Activated CD4-positive, CD25-positive, alpha-beta regulatory T cell treated with anti-CD3 and anti-CD28 coated beads, Interleukin-2, amount 50 U/mL, for 16 hours (primary cell): ENCODE data around the gene BAHCC1.

Experiments
- DNase-seq: peaks from one replicate; pipeline ENCODE4 v3.0.0-alpha.2; 2020; ENCODE audit warnings: low read depth, low spot score

The BAHCC1 gene

GRCh38 chr17:81443269-81443668 is 48.0 kb downstream of the BAHCC1 start:
- no peak for DNase-seq

- DNase-seq: no peak
These were observed 49.5 kb downstream of the BAHCC1 start for GRCh38 chr17:81444610-81445339.

- no peak for DNase-seq
These were observed 50.6 kb downstream of the BAHCC1 start for GRCh38 chr17:81445642-81446503.

GRCh38 chr17:81447331-81447933 is 52.2 kb downstream of the BAHCC1 start:
- DNase-seq: no peak

DNA sequence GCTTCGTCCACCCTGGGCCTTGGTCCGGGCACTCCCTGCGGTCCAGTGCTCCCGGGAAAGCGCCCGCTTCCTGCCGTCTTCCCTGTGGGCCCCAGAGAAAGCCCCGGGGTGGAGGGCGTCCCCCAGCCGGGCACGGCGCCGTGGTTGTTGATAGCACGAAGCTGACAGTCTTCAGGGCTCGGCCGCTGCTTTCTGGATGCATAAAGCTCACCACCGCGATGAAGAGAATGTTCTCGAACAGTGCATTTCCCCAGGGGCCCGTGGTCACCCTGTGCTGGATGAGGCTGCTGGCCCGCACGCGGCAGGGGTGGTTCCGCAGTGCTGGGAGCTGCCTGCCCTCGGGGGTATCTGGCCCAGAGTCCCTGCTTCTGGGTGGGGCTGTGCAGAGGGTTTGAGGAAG is 53.2 kb downstream of the BAHCC1 start:
- DNase-seq: no peak

GRCh38 chr17:81448950-81449349 is 53.7 kb downstream of the BAHCC1 start:
- DNase-seq: no peak

DNA sequence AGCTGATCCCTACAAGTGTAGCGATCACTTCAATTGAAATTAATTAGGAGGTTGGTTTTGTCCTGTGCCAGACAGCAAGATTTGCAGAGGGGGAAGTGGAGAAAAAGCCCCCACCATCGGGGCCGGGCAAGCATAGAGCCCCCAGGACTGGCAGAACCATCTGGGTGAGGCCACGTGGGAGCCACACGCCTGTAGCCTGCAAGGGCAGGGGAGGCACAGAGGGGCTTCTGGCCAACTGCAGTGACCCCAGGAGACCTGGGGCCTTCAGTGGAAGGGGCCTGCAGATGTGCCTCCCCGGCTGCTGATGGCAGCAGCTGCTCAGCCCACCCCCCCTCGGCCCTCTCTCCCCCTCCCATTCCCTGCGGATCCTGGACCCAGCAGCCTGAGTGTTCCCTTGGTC is 54.1 kb downstream of the BAHCC1 start:
- no peak for DNase-seq

DNA sequence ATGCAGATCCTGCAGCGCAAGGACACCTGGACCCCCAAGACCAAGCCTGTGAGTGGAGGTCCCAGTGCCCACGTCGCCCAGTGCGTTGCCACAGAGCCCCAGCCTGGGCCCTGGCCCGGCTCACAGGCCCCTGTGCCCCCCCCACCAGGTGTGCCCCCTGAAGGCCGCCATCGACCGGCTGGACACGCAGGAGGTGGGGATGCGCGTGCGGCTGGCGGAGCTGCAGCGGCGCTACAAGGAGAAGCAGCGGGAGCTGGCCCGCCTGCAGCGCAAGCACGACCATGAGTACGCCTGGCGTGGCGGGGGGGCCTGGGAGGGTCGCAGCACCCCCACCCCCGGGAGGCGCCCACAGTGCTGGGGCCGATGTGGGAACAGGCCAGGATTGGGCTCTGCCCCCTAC is 56.6 kb downstream of the BAHCC1 start:
- no peak for DNase-seq

- DNase-seq: no peak
These were observed 57.3 kb downstream of the BAHCC1 start for GRCh38 chr17:81452551-81452950.

- no peak for DNase-seq
These were observed 57.8 kb downstream of the BAHCC1 start for GRCh38 chr17:81453076-81453475.

DNA sequence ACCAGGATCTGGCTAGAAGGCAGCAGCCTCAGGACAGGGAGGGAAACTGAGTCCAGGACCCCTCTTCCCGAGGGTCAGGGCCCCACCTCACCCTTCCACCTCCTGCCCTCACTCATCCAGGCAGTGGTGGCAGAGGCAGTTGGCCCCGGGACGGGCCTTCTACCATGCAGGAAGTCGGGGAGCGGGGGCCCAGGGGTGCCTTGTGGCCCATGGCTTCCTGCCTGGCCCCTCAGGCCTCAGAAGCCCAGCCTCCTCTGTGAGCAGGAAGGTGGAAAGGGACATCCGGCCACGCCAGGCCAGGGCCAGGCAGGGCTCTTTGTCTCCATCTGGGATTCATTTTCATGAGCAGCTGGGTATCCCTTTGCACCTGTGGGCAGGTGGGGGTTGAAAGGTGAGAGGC is 58.5 kb downstream of the BAHCC1 start:
- DNase-seq: no peak

DNA sequence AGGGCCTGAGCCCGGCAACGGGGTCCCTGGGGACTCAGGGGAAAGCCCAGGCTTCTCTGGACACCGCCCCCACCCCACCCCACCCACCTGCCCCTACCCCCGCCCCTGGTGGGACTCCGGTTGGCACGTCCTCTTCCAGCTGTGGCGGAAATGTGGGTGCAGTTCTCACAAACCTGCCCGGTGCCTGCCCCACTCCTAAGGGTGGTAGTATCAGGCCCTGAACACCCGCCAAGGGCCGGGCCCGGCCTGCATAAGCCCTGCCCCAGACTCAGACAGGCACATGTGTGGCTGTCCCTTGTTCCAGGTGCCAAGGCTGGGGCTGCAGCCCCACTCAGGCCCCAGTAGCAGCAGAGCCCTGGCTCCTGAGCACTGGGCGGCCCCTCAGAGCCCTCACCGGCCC is 59.2 kb downstream of the BAHCC1 start:
- no peak for DNase-seq

- no peak for DNase-seq
These were observed 60.1 kb downstream of the BAHCC1 start for GRCh38 chr17:81455387-81455786.

DNA sequence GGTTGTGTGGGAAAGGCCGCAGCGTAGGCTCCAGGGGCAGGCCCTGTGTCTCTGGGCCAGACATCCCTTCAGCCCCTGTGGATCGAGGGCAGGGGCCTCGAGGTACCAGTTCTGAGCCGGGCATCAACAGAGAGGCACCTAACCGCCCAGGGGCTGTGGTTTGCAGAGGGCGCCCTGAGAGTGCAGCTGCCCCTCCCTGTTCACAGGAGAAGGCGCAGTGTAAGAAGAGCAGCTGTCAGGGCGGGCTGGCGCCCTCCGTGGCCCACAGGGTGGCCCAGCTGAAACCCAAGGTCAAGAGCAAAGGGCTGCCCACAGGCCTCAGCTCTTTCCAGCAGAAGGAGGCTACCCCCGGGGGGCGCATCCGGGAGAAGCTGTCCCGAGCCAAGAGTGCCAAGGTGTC is 60.8 kb downstream of the BAHCC1 start:
- no peak for DNase-seq

GRCh38 chr17:81456798-81457197 is 61.5 kb downstream of the BAHCC1 start:
- no peak for DNase-seq

DNA sequence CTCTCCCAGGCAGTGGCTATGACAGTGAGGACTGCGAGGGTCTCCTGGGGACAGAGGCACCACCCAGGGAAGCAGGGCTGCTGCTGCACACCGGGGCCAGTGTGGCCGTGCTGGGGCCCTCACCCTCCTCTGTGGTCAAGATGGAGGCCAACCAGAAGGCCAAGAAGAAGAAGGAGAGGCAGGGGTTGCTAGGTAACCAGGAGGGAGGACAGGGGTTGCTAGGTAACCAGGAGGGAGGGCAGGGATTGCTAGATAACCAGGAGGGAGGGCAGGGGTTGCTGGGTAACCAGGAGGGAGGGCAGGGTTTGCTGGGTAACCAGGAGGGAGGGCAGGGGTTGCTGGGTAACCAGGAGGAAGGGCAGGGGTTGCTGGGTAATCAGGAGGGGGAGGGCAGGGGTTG is 62.1 kb downstream of the BAHCC1 start:
- no peak for DNase-seq

DNA sequence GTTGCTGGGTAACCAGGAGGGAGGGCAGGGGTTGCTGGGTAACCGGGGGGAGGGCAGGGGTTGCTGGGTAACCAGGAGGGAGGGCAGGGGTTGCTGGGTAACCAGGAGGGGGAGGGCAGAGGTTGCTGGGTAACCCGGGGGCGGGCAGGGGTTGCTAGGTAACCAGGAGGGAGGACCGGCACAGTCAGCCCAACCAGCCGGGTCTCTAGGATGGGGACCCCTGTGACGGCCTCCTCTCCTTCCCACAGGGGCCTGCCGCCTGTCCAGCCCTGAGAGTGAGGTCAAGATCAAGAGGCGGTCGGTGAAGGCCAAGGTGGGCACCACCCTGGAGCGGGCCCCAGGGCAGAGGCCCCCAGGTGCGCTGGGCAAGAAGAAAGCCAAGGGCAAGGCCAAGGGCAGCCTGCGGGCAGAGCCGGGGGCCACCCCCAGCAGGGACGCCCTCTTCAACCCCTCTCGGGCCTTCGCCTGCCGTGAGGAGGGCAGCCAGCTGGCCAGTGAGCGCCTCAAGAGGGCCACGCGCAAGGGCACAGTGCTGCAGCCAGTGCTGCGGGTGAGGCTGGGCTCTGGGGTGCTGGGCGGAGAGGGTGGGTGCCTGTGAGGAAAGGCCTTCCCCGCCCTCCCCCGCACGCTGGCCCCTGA is 62.8 kb downstream of the BAHCC1 start:
- no peak for DNase-seq

GRCh38 chr17:81458628-81459027 is 63.4 kb downstream of the BAHCC1 start:
- no peak for DNase-seq

- DNase-seq: no peak
These were observed 64.0 kb downstream of the BAHCC1 start for GRCh38 chr17:81459224-81459623.

GRCh38 chr17:81459864-81460263 is 64.6 kb downstream of the BAHCC1 start:
- no peak for DNase-seq

GRCh38 chr17:81460856-81461460 is 65.7 kb downstream of the BAHCC1 start:
- DNase-seq: no peak
